GM12872 (cell line): ENCODE measurements around the gene CSF2RB.

ENCODE experiments used
- TF ChIP-seq, protein P1 (sequence below): IDR thresholded peaks from 3 replicates; pipeline ENCODE4 v1.5.1; 2011; ENCODE audit warnings: low read depth, mild to moderate bottlenecking, low read length, moderate library complexity; ENCODE audit not compliant: insufficient read depth

The CSF2RB gene

DNA sequence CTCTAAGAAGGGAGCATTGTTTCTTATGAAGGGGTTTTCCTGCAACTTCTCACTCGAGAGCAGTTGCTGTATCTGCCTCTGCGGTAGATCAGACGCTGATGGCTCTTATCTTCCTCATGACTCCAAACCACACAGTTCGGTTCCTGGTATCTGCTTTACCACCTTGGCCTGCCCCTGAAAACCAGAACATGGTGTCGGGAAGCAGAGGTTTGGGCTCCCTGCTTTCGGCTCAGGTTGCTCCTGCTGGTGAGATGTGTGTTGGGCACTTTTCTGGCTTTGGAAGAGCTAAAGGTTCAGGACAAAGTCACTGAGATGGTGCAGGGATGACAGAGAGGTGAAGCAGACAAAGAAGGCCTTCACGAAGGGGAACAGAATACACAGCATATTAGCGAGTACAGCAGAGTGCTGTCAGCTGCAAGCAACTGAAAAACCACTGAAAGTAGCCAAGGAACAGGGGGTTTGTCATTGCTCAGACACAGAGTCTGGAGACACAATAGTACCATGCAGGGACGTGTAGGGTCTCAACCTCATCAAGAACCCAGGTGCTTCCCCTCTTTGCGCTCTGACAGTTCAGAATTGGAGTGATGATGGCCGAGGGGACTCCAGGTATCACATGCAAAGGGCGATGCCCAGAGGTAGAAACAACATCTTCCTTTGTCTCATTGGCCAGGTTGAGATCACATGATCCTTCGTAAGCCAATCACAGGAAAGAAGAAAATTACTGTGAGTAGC lies 11.9 kb upstream of the CSF2RB start:
- TF ChIP-seq, protein P1, sequence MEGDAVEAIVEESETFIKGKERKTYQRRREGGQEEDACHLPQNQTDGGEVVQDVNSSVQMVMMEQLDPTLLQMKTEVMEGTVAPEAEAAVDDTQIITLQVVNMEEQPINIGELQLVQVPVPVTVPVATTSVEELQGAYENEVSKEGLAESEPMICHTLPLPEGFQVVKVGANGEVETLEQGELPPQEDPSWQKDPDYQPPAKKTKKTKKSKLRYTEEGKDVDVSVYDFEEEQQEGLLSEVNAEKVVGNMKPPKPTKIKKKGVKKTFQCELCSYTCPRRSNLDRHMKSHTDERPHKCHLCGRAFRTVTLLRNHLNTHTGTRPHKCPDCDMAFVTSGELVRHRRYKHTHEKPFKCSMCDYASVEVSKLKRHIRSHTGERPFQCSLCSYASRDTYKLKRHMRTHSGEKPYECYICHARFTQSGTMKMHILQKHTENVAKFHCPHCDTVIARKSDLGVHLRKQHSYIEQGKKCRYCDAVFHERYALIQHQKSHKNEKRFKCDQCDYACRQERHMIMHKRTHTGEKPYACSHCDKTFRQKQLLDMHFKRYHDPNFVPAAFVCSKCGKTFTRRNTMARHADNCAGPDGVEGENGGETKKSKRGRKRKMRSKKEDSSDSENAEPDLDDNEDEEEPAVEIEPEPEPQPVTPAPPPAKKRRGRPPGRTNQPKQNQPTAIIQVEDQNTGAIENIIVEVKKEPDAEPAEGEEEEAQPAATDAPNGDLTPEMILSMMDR: no peak

DNA sequence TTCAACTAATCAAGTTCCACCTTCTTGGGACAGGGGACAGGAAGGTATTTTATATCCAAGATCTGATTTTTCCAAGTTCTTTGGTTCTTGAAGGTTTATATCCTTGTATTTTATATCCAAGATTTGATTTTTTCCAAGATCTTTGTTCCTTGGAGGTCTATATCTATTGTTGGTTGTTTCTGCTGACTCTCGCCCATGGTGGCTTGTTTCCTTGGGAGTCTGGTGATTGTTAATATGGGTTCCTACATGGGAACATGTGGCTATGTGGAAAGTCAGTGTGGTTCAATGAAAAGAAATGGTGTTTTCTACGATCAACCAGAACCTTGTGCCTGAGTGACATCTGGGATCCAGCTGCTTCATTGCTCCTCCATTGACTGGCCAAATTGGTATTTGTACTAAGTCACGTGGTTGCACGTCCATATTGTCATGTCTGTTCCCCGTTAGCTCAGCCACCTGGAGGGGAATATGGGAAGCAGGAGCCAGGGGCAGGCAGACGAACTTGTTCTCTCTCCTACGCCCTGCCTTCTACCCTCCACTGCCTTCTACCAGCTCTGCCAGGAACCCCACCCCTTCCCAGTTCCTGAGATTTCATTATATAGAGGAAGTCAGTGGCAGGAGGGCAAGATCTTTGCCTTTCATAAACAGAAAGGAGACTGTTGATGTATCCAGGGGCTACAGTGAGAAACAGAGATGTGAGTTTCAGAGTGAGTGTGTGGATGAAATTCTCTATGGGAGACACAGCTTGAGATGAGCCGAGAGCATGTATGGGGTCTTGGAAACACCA lies 11.1 kb upstream of the CSF2RB start:
- TF ChIP-seq, protein P1: no peak

DNA sequence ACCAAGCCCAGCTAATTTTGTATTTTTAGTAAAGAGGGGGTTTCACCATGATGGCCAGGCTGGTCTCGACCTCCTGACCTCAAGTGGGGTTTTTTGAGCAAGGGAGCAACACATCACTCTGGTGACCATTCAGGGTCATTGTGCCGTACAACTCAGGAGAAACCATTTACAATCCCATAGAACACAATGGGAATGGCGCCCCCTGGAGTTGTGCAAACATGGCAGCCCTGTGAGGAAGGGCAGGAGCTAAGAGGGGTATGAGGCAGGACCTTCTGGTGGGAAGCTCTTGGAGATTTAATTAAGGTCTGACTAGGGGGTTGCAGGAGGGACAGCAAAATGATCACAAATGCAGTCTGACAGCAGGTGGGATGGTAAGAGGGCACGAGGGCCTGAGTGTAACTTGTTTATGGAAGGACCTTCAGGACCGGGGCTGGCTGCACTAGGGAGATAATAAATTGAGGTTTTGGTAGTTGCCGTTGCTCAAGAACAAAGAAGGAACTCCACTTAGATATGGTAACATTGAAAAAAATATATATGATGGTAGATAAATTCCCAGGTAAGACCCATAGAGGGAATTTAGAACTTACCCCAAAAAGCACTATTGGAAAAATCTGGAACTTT lies 9.1 kb upstream of the CSF2RB start:
- TF ChIP-seq, protein P1: no peak

DNA sequence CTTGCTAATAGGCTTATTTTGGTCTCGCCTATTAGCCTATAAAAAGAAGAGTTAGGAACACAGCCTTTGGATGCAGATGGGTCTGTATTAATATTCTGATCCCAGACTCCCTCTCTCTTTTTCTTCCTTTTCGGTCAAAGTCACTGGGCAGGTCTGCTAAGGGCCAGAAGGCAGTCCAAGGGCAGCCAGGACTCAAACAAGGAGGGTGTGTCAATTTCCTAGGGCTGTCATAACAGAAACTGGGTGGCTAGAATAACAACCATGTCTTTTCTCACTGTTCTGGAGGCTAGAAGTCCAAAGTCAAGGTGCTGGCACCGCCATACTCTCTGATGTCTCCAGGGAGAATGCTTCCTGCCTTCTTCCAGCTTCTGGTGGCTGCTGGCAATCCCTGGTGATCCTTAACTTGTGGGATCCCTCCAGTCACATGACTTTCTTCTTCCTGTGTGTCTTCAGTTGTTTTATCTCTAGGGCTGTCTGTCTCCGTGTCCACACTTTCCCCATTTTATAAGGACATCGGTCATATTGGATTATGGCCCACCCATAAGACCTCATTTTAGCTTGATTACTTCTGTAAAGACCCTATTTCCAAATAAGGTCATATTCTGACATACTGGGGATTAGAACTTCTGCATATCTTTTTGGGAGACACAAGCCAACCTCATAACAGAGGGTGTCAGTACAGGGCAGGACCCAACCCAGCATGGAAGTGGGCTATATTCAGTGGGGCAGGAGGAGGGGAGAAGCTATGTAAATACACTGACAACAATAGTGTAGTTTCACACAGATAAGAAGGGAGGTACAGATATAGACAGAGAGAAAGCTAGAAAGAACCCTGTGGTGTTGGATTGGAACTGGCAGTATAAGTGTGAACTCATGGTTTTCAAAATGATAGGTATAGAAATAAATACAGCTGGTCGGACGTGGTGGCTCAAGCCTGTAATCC lies 5.9 kb upstream of the CSF2RB start:
- TF ChIP-seq, protein P1: no peak

DNA sequence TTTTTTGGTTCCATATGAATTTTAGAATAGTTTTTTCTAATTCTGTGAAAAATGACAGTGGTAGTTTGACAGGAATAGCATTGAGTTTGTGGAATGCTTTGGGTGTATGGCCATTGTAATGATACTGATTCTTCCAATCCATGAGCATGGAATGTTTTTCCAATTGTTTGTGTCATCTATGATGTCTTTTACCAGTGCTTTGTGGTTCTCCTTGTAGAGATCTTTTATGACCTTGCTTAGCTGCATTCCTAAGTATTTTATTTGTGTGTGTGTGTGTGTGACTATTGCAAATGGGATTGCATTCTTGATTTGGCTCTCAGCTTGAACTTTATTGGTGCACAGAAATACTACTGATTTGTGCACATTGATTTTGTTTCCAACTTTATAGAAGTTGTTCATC lies 3.0 kb upstream of the CSF2RB start:
- TF ChIP-seq, protein P1: no peak

DNA sequence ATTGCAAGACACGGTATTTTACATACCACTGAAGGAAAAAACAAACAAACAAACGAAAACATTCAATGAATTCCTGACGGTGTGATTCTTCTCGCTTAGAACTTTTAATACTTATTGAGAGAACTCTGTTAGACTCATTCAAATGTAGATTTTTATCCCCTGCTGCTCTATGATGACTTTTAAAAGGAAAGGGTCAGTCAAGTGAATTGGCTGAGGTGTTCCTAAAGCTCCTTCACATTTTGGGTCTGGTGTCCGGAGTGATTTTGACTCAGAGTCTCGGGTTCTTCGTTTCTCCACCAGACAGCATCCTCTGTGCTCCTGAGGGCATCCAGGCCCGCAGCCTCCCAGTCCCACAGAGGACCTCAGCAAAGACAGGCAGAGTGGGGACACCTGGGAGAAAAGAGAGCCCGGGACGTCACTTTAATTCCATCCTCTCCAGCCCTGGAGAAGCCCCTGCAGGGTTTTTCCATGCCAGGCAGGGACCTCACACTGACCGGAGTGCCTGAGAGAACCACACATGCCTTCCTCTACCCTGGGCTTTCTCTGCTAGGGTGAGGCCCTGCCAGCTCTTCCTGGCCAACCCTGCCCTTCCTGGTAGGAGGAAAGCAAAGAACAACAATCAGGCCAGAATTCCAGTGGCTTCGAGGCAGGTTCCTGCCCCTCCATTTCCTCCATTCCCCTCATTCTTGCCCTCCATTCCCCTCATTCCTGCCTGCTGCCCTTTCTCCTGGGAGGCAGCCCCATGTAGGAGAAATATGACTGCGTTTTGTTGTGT lies 1.4 kb upstream of the CSF2RB start:
- TF ChIP-seq, protein P1: no peak
